Measurements from ENCODE around the gene H2AZ2. TPM values are rescaled to one million over a fixed set of nuclear protein-coding genes. Genes with fewer than 3 reads are reported as not detected.
"Not testable (repeated sequence)": the region's sequence is repeated elsewhere in the genome, so short reads cannot be mapped to it uniquely, and the experiment has no call there.

Gene H2AZ2
- polyA plus RNA-seq, 1 donor from 2014 or later = 148 TPM

DNA sequence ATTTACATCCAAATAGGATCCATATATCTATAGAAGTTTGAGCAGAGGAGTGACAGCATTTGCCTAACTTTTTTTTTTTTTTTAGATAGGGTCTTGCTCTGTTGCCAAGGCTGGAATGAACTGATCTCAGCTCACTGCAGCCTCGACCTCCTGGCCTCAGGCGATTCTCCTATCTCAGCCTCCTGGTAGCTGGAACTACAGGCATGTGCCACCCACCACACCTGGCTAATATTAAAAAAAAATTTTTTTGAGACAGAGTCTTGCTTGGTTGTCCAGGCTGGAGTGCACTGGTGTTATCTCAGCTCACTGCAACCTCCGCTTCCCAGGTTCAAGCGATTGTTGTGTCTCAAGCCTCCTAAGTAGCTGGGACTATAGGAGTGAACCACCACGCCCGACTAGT is 36.3 kb downstream of the H2AZ2 start:
- H3K4me1 Mint-ChIP-seq = peaks cover 0 to 4% (median 2%) of the 10 kb centered on the region in 3 donors
- no peaks in the 10 kb centered on the region for H3K36me3 Mint-ChIP-seq
- no peak overlapping the region for H3K4me3 Mint-ChIP-seq
- no peak overlapping the region for H3K27ac Mint-ChIP-seq
- H3K9me3 Mint-ChIP-seq = no peaks in the 10 kb centered on the region
- no peaks in the 10 kb centered on the region for H3K27me3 Mint-ChIP-seq

DNA sequence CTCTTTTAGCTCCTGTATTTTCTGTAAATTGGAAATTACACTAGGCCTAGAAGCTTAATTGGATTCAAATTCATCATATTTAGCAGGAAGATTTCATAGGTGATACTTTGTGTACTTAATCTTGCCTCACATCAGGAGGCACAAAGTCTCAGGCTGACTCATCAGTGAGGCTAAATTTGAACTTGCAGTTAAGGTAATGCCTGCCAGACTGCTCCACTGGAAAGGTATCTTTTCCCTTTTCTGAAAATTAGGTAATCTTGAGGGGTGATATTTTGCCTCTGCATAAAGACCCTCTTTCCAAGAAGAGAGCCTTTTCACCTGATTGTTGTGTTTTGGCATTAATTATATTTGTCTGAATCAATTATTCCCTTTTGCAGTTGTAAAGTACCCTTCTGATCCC is 36.8 kb downstream of the H2AZ2 start:
- H3K4me3 Mint-ChIP-seq = no peak overlapping the region
- no peaks in the 10 kb centered on the region for H3K27me3 Mint-ChIP-seq
- peaks cover 0 to 4% (median 2%) of the 10 kb centered on the region in 3 donors for H3K4me1 Mint-ChIP-seq
- no peak overlapping the region for H3K27ac Mint-ChIP-seq
- no peaks in the 10 kb centered on the region for H3K9me3 Mint-ChIP-seq
- no peaks in the 10 kb centered on the region for H3K36me3 Mint-ChIP-seq

GRCh38 chr7:44808914-44809393 is 38.9 kb downstream of the H2AZ2 start:
- no peaks in the 10 kb centered on the region for H3K36me3 Mint-ChIP-seq
- H3K27ac Mint-ChIP-seq = no peak overlapping the region
- H3K9me3 Mint-ChIP-seq = no peaks in the 10 kb centered on the region
- no peaks in the 10 kb centered on the region for H3K27me3 Mint-ChIP-seq
- H3K4me3 Mint-ChIP-seq = peak overlapping the region in 1 of 4 donors; percentile 45
- H3K4me1 Mint-ChIP-seq = peaks cover 0 to 2% (median 0%) of the 10 kb centered on the region in 3 donors

DNA sequence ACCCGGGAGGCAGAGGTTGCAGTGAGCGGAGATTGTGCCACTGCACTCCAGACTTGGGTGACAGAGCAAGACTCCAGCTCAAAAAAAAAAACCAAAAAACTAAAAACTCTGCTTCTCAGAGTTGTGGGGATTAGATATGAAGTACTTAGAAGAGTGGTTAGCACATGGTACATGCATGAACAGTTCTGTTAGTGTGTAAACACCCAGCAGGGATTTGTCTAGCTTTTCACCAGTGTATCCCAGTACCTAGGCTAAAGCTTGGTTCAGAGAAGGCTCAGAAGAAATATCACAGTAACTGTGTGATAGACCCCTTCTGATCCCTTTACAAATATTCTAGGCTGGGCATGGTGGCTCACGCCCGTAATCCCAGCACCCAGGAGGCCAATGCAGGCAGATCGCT is 41.9 kb downstream of the H2AZ2 start:
- Mint-ChIP-seq H3K9me3 (no peaks in the 10 kb centered on the region), H3K27me3 (no peaks in the 10 kb centered on the region), H3K27ac (peak overlapping the region in 1 of 3 donors; percentile 25), H3K36me3 (peaks cover 2% of the 10 kb centered on the region), H3K4me3 (no peak overlapping the region), H3K4me1 (peaks cover 2 to 9% (median 8%) of the 10 kb centered on the region in 3 donors)

DNA sequence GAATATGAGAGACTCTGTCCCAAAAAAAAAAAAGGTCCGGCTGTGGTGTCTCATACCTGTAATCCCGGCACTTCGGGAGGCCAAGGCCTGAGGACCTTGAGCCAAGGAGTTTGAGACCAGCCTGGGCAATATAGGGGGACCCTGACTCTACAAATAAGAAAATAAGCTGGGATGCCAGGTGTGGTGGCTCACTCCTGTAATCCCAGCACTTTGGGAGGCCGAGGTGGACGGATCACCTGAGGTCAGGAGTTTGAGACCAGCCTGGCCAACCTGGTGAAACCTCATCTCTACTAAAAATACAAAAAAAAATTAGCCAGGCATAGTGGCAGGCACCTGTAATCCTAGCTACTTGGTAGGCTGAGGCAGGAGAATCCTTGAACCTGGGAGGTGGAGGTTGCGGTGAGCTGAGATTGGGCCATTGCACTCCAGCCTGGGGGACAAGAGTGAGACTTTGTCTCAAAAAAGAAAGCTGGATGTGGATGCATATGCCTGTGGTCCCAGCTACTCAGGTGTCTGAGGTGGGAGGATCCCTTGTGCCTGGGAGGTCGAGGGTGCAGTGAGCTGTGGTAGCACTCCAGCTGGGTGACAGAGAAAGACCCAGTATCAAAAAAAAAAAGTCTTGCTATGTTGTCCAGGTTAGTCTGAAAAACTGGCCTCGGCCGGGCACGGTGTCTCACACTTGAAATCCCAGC is 43.9 kb downstream of the H2AZ2 start:
- not testable (repeated sequence) for H3K27ac Mint-ChIP-seq, H3K36me3 Mint-ChIP-seq, H3K9me3 Mint-ChIP-seq, H3K27me3 Mint-ChIP-seq, H3K4me3 Mint-ChIP-seq
- H3K4me1 Mint-ChIP-seq = peaks cover 6 to 14% (median 9%) of the 10 kb centered on the region in 3 donors

- H3K36me3 Mint-ChIP-seq = peaks cover 2% of the 10 kb centered on the region
- peaks cover 18 to 22% (median 20%) of the 10 kb centered on the region in 3 donors for H3K4me1 Mint-ChIP-seq
- H3K27ac Mint-ChIP-seq = peak overlapping the region in 1 of 3 donors; percentile 48
- H3K4me3 Mint-ChIP-seq = peak overlapping the region in 1 of 4 donors; percentile 86
- no peaks in the 10 kb centered on the region for H3K9me3 Mint-ChIP-seq
- H3K27me3 Mint-ChIP-seq = no peaks in the 10 kb centered on the region
Observed at GRCh38 chr7:44802418-44803025, 45.4 kb downstream of the H2AZ2 start.

GRCh38 chr7:44801890-44802289 is 46.0 kb downstream of the H2AZ2 start:
- no peaks in the 10 kb centered on the region for H3K9me3 Mint-ChIP-seq
- peaks cover 20 to 24% (median 24%) of the 10 kb centered on the region in 3 donors for H3K4me1 Mint-ChIP-seq
- peak overlapping the region in 1 of 4 donors; percentile 65 for H3K4me3 Mint-ChIP-seq
- no peaks in the 10 kb centered on the region for H3K27me3 Mint-ChIP-seq
- H3K27ac Mint-ChIP-seq = peak overlapping the region; percentile 19 to 59 (median 48)
- peaks cover 2% of the 10 kb centered on the region for H3K36me3 Mint-ChIP-seq

DNA sequence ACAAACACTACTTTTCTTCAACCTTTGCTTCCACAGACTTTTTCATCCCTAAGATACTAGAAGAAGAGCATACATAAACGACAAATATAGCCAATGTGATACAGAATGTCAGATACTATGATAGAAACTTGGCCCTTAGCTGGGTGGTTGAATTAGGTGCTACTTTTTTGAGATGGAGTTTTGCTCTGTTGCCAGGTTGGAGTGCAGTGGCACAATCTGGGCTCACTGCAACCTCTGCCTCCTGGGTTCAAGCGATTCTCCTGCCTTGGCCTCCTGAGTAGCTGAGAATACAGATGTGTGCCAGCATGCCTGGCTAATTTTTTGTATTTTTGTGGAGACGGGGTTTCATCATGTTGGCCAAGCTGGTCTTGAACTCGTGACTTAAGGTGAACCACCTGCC is 47.9 kb downstream of the H2AZ2 start:
- peaks cover 2% of the 10 kb centered on the region for H3K36me3 Mint-ChIP-seq
- H3K4me3 Mint-ChIP-seq = no peak overlapping the region
- H3K9me3 Mint-ChIP-seq = no peaks in the 10 kb centered on the region
- H3K27ac Mint-ChIP-seq = peak overlapping the region in 2 of 3 donors; percentile 19 to 86
- H3K27me3 Mint-ChIP-seq = no peaks in the 10 kb centered on the region
- peaks cover 20 to 29% (median 26%) of the 10 kb centered on the region in 3 donors for H3K4me1 Mint-ChIP-seq

DNA sequence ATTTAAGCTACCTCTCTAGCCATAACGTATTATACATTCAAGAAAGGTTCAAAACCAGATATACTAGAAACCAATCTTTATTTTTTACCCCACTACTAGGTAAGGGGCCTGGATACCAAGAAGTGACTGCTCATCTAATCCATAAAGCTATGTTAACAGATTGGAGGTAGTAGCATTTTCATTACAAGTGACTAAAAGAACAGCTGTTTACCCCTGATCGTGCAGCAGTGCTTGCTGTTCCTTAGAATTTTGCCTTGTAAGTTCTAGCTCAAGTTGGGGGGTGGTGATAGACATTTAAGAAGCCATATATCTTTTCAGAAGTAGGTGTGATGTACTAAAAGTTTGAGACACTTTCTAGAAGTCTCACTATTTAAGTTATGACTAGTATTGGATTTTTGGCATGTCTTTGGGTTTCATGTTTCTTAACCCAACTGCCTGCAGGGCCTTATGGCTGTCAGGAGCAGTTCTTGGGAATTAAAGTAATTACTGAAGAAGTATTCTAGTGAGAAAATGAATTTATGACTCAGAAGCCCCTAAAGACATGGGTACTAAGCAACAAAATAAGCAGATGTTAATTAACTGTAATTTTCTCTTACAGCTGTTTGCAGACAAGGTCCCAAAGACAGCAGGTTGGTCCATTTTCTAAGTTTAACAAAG is 49.1 kb downstream of the H2AZ2 start:
- no peaks in the 10 kb centered on the region for H3K27me3 Mint-ChIP-seq
- H3K9me3 Mint-ChIP-seq = no peaks in the 10 kb centered on the region
- peak overlapping the region; percentile 97 to 98 (median 97) for H3K27ac Mint-ChIP-seq
- peaks cover 2% of the 10 kb centered on the region for H3K36me3 Mint-ChIP-seq
- H3K4me1 Mint-ChIP-seq = peaks cover 20 to 29% (median 26%) of the 10 kb centered on the region in 3 donors
- H3K4me3 Mint-ChIP-seq = peak overlapping the region; percentile 94 to 98 (median 96)

DNA sequence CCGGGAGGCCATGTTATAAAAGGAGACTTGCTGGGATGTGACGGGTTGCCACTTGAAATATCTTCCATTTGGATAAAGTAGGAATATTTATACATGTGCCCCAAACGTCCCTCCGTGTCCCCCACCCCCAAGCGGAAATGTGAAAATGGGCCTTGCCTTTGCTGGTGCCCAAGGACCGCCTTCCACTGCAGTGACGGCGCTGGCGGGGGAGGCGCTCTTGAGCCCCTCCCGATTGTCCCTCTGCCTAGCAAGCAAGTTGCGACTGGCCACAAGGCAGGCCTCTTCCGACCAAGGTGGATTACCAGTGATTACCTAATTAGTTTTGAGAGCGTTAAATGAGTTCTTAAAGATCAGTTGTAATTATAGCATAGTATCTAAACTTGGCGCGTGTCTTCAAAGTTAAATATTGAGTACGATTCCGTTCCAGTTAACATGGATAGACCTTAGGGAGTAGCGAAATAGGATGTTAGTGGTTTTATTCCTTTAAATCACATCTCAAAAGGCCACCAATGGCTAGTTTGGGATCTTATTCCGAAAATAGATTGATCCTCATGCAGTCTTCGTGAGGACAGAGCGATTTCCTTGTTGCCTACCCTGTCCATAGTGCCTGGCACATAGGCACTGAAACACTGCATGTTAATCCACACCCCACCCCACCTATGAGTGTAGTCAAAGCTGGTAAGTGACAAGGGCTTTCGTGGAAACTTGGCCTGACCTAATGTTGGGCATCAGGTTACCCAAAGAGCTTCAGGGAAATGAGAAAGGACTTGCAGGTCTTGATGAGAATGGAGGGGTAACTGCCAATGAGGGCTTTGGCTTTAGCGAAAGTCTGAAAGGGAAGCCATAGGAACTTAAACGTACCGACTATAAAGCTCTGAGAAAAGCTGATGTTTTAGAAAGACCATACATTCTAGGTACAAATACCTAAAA is 50.3 kb downstream of the H2AZ2 start:
- Mint-ChIP-seq H3K27ac (peak overlapping the region; percentile 97 to 98 (median 97)), H3K36me3 (peaks cover 2% of the 10 kb centered on the region), H3K4me3 (peak overlapping the region; percentile 94 to 98 (median 96)), H3K9me3 (no peaks in the 10 kb centered on the region), H3K27me3 (no peaks in the 10 kb centered on the region), H3K4me1 (peaks cover 20 to 29% (median 24%) of the 10 kb centered on the region in 3 donors)

DNA sequence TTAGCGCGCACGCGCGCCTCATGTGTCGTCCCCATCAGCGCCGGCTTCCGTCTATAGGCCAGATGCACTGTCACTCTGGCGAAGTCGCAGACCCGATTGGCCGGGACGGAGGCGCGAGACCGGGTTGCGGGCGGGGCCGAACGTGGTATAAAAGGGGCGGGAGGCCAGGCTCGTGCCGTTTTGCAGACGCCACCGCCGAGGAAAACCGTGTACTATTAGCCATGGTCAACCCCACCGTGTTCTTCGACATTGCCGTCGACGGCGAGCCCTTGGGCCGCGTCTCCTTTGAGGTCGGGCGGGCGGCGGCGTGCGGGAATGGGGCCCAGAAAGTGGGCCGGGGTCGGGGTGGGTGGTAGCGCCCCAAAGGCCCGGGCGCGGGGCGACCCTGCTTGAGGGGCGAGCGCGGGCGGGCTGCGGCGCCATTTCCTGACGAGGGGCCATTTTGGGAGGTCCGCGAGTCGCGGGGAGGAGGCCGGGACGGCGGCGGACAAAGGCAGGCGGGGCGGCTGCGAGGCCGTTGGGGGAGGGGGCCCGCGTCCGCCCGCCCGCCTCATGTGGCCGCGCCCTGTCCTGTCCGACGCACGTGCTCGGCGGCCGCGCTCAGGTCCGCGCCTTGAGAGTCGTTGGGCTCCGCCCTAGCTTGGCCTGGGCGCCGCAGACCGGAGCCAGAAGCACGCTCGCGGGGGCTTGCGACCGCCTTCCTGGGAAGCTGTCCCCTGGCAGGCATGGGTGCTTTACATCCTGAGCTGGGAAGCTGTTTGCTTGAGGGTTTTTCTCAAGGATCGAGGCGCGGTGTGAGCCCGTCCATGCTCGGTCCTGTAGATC is 51.2 kb downstream of the H2AZ2 start, which contains the start of gene PPIA:
Gene PPIA, plus strand, starts transcription at position 178 of the 825 bp plus-strand sequence. Its CDS starts 44 bp downstream, at position 222.
- H3K9me3 Mint-ChIP-seq = no peaks in the 10 kb centered on the region
- peak within 1 kb of the TSS; percentile 94 to 98 (median 96) for H3K4me3 Mint-ChIP-seq
- no peaks in the 10 kb centered on the region for H3K27me3 Mint-ChIP-seq
- H3K27ac Mint-ChIP-seq = peak within 1 kb of the TSS; percentile 97 to 98 (median 97)
- peaks cover 2% of the 10 kb centered on the region for H3K36me3 Mint-ChIP-seq
- peaks cover 20 to 29% (median 22%) of the 10 kb centered on the region in 3 donors for H3K4me1 Mint-ChIP-seq

- H3K36me3 Mint-ChIP-seq = no peaks in the 10 kb centered on the region
- no peaks in the 10 kb centered on the region for H3K9me3 Mint-ChIP-seq
- H3K27me3 Mint-ChIP-seq = no peaks in the 10 kb centered on the region
- peak overlapping the region; percentile 94 to 98 (median 96) for H3K4me3 Mint-ChIP-seq
- peaks cover 17 to 22% (median 20%) of the 10 kb centered on the region in 3 donors for H3K4me1 Mint-ChIP-seq
- peak overlapping the region; percentile 97 to 98 (median 97) for H3K27ac Mint-ChIP-seq
Observed at GRCh38 chr7:44796034-44796503, 51.8 kb downstream of the H2AZ2 start.

DNA sequence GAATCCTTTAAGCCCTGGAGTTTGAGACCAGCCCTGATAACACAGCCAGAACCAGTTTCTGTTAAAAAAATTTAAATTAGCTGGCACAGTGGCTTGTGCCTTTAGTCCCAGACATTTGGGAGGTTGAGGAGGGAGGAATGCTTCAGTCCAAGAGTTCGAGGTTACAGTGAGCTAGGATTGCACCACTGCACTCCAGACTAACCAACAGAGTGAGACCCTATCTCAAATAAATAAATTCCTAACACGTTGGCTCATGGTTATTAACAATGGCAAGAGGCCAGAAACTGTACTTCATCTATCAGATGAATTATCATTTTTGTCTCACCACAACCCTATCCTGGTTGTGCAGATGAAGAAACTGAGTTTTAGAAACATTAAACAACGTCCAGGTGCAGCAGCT is 53.6 kb downstream of the H2AZ2 start:
- Mint-ChIP-seq H3K36me3 (no peaks in the 10 kb centered on the region), H3K27me3 (no peaks in the 10 kb centered on the region), H3K4me3 (peak overlapping the region in 3 of 4 donors; percentile 4 to 73 (median 28)), H3K27ac (peak overlapping the region in 1 of 3 donors; percentile 91), H3K4me1 (peaks cover 12 to 21% (median 16%) of the 10 kb centered on the region in 3 donors), H3K9me3 (no peaks in the 10 kb centered on the region)
